Stimulated activated naive CD8-positive, alpha-beta T cell treated with anti-CD3 and anti-CD28 coated beads, Interleukin-15, amount 100 ng/mL, for 72 hours (primary cell): ENCODE results near the gene ZNF783.
"Not testable (repeated sequence)": the region's sequence is repeated elsewhere in the genome, so short reads cannot be mapped to it uniquely, and the experiment has no call there.

Experiments used
- ATAC-seq: fragments of 150-1000 bp; cut with Tn5 transposase; 2 replicates; pipeline ENCODE4 v1.10.0; 2021; ENCODE audit warnings: mild to moderate bottlenecking, moderate library complexity
- DNase-seq, 2 donors: peaks; one replicate each; pipeline ENCODE4 v3.0.0; 2021 to 2022
- H3K27ac Mint-ChIP-seq, 2 donors: one replicate each; pipeline ENCODE4 v1.8.0; 2022; ENCODE audit warnings: mild to moderate bottlenecking in 2 of 2, mixed read lengths in 2 of 2, moderate library complexity in 2 of 2
- H3K27me3 Mint-ChIP-seq: one replicate; pipeline ENCODE4 v1.8.0; 2022; ENCODE audit warnings: mixed read lengths
- H3K4me1 Mint-ChIP-seq: one replicate; pipeline ENCODE4 v1.8.0; 2022; ENCODE audit warnings: mild to moderate bottlenecking, mixed read lengths
- H3K4me3 Mint-ChIP-seq, 2 donors: one replicate each; pipeline ENCODE4 v1.8.0; 2022; ENCODE audit warnings: mild to moderate bottlenecking in 2 of 2, mixed read lengths in 2 of 2, moderate library complexity in 1 of 2
- H3K9me3 Mint-ChIP-seq, 2 donors: one replicate each; pipeline ENCODE4 v1.8.0; 2022; ENCODE audit warnings: mixed read lengths in 2 of 2

ZNF783 gene

DNA sequence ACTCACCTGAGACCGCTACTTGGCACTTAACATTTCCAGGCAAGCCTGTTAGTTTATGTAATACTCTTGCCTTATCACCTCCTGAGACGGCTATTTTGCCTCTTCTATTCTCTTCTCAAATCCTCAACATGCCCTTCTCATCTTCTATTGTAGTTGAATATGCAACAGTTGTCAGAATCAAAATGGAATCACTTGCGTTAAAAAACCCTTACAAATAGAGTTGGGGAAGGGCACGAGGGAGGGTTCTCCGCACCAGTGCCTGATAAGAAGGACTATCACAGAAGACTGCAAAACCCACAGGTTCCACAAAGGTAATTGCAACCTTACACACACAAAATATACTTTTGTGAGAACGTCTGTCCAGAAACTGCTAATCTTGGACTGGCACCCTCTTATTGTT lies 57.4 kb downstream of the ZNF783 start:
- Mint-ChIP-seq H3K4me1 (peaks cover 20% of the 10 kb centered on the region), H3K9me3 (peaks cover 4 to 7% of the 10 kb centered on the region in 2 donors), H3K27me3 (peaks cover 39% of the 10 kb centered on the region), H3K27ac (no peak overlapping the region), H3K4me3 (no peak overlapping the region)
- DNase-seq (no peak), ATAC-seq (no peak)

DNA sequence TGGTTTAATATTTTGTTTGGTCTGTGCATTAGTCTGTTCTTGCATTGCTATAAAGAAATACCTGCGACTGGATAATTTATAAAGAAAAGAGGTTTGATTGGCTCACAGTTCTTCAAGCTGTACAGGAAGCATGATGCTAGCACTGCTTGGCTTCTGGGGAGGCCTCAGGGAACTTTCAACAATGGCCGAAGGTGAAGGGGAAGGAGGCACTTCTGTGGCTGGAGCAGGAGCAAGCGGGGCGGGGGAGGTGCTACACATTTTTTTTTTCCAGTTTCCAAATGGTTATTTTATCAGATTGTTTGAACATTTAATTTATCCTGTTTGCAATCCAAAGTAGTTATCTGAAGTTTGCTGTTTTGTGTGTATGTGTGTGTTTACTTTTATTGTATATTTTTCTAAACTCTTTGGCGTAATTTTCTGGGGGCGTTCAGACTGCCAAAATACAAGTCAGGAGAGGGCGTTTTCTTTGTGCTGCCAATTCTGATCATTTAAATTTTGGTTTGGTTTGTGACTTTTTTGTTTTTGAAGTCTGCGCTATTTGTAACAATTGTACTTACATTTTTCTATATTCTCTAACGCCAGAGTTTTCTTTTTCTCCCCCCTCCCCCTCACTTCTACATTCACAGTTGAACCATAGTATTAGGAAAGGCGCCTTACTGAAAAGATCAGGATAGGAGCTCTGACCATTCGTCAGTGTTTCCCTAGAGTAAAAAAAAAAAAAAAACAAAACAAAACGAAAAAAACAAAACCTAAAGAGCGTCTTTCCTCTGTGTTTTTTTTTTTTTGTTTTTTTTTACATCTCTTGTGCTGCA lies 58.5 kb downstream of the ZNF783 start:
- Mint-ChIP-seq H3K4me1 (peaks cover 20% of the 10 kb centered on the region), H3K27me3 (peaks cover 39% of the 10 kb centered on the region), H3K4me3 (no peak overlapping the region), H3K9me3 (peaks cover 4 to 7% of the 10 kb centered on the region in 2 donors), H3K27ac (no peak overlapping the region)
- ATAC-seq (no peak), DNase-seq (no peak)

DNA sequence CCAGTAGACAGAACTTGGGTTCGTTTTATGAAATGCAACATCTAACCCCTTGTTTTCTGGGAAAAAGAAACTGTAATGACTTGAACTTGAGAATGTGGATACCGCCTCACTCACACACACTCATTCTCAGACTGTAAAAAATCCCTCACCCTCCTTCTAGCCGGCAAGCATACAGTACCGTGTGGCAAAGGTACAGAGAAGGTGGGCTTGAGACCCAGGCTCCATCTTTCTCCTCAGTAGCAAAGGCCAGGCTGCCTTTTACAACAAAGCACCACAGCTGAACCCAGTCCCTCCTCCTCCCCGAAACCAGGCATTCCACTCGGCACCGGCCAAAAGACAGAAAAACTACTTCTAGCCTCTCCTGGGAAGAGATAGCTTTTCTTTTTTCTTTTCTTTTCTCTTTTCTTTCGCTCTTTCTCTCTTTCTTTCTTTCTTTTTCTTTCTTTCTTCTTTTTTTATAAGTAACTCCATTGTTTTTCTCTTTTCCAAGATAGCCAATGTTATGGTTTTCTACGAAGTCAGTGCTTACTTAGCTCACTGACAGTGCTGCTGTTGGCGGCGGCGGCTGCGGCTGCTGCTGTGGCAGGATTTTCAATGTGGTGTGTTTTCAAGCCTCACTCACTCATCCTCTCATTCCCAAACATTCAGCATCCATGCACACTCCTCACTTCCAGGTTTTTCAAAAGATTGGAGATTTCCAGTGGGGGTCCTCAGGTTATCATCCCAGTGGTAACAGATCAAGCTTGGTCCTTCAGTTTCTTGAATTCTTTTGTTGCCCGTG lies 59.3 kb downstream of the ZNF783 start:
- not testable (repeated sequence) for H3K27ac Mint-ChIP-seq, H3K9me3 Mint-ChIP-seq, DNase-seq, H3K4me3 Mint-ChIP-seq, ATAC-seq
- Mint-ChIP-seq H3K4me1 (peaks cover 20% of the 10 kb centered on the region), H3K27me3 (peaks cover 39% of the 10 kb centered on the region)

DNA sequence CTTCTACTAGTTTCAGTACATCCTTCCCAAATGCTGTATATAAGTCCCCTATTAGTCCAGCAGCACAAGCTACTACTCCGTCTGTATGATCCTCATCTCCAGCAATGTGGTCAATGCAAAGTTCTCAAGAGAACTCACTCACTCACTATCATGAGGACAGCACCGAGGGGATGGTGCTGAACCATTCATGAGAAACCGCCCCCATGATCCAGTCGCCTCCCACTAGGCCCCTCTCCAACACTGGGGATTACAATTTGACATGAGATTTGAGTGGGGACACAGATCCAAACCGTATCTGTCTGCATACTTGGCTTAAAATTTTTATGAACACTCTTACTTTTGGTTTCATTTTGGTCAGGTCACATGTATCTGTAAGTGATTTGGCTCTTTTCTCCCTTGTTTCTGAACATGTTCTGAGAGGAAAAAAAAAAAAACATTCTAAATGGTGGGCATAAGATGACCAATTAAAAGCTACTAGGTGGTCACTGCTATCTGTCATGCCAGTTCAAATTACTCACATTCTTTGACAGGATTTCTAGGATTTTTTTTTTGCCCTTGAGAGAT lies 60.1 kb downstream of the ZNF783 start:
- H3K4me1 Mint-ChIP-seq, result peaks cover 20% of the 10 kb centered on the region
- H3K27me3 Mint-ChIP-seq, result peaks cover 39% of the 10 kb centered on the region
- H3K27ac Mint-ChIP-seq, result peak overlapping the region in 1 of 2 donors; percentile 38
- ATAC-seq, result peak; percentile 39
- peak overlapping the region; percentile 26 to 56 for H3K4me3 Mint-ChIP-seq
- peaks cover 4 to 7% of the 10 kb centered on the region in 2 donors for H3K9me3 Mint-ChIP-seq
- DNase-seq, result no peak

DNA sequence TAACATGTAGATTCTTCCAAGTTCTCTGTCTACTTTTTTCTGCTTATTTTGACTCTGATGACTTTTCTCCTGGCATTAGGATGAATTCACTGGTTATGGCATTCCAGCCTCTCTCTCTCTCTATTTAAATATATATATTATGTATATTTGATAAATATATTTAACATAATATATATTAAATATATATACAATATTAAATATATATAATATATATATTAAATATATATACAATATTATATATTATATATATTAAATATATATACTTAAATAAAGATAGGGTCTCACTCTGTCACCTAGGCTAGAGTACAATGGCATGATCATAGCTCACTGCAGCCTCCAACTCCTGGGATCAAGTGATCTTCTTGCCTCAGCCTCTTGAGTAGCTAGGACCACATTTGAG lies 60.7 kb downstream of the ZNF783 start:
- H3K4me3 Mint-ChIP-seq, result peak overlapping the region in 1 of 2 donors; percentile 11
- peaks cover 34% of the 10 kb centered on the region for H3K27me3 Mint-ChIP-seq
- H3K9me3 Mint-ChIP-seq, result peaks cover 4 to 5% of the 10 kb centered on the region in 2 donors
- peaks cover 20% of the 10 kb centered on the region for H3K4me1 Mint-ChIP-seq
- no peak for ATAC-seq
- no peak overlapping the region for H3K27ac Mint-ChIP-seq
- no peak for DNase-seq

DNA sequence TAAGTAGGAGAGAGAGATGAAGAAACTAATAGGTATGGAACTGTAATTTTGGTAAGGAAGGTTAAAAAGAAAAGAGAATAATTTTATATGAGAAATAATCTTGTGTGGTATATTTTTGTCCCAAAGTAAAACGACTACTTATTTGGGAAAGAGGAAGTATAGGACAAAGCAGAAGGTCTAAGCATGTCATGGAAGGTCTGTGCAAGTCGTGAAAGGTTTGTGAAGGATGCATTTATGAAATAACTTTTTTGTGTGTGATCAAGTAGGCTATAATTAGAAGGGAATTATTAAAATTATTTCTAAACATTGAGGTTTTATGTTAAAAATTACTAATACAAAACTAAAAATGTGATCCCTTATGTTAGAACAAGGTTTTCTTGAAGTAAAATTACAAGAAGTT lies 63.3 kb downstream of the ZNF783 start:
- peaks cover 23% of the 10 kb centered on the region for H3K27me3 Mint-ChIP-seq
- peaks cover 18% of the 10 kb centered on the region for H3K4me1 Mint-ChIP-seq
- DNase-seq (no peak), ATAC-seq (no peak)
- H3K27ac Mint-ChIP-seq, result no peak overlapping the region
- H3K4me3 Mint-ChIP-seq, result no peak overlapping the region
- no peaks in the 10 kb centered on the region for H3K9me3 Mint-ChIP-seq

DNA sequence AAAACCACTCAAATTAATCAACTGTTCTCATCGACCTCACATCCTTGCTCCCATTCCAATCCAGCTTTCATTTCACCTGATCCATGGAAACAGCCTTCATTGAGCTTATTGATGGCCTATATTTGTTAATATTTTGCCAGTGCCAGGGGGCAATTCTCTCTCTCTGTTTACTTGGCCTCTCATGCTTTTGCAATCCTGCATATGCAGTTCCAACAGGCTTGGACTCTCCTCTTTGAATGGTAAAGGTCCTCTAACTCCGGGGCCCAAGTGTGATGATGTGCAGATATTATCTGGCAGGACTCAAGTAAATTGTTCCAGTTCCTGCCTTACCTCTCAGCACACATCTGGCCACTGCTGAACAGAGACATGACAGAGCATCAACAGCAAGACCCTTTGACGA lies 67.3 kb downstream of the ZNF783 start:
- H3K4me1 Mint-ChIP-seq, result no peaks in the 10 kb centered on the region
- peaks cover 9% of the 10 kb centered on the region for H3K27me3 Mint-ChIP-seq
- H3K9me3 Mint-ChIP-seq, result peaks cover 0 to 7% of the 10 kb centered on the region in 2 donors
- DNase-seq, result no peak
- no peak overlapping the region for H3K27ac Mint-ChIP-seq
- no peak for ATAC-seq
- H3K4me3 Mint-ChIP-seq, result no peak overlapping the region

DNA sequence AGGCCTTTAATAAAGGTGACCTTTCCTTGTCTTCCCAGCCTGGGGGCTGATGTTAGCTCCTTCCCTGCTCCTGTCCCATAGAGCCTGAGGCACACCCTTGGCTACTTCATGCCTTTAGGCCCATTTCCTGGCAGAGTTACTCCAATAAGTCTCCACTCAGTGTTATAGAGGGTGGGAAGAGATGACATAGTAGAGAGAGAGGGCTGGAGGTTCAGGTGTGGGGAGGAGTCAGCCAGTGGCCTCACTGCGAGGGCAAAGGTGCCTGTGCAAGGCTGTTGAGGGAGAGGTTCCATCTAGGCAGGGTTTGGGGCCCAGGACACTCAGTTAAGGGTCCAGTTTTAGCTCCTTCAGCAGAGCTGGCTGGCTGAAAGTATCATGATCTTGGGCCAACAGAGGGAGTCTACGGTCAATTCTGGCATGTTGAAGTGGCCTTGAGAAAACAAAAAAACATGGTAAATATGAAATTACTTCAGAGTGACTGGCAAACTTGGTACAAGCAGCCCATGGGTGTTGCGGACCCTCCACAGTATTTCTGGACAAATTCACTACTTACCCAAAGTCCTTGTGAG lies 67.9 kb downstream of the ZNF783 start:
- no peak for ATAC-seq
- Mint-ChIP-seq H3K27me3 (peaks cover 9% of the 10 kb centered on the region), H3K4me3 (no peak overlapping the region), H3K27ac (no peak overlapping the region), H3K4me1 (no peaks in the 10 kb centered on the region), H3K9me3 (peaks cover 0 to 7% of the 10 kb centered on the region in 2 donors)
- no peak for DNase-seq

DNA sequence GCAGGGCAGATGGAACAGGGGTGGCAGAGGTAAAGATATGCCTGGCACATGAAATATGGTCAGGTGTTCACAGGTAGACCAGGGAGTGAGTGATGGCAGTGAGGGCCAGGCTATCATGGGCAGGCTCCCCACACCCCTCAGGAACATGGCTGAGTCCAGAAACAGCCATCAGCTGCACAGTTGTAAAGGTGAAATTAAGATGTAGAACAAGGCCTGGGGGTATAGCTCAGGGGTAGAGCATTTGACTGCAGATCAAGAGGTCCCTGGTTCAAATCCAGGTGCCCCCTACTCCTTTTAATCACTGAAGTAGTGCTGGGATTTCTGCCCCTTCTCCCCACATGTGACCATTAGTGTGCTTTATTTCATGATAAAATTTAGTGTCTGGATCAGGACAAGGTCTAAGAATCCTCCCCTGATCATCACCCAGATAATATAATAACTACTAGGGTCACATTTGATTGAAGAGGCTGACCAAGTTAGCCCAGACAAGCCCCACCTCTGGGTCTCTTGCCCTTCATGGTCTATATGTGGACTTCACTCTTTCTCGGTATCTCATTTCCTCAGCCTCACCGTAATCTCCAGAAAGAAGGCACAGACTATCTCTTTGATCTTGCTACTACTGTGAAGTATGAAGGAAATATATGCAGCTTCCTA lies 69.0 kb downstream of the ZNF783 start:
- peaks cover 9% of the 10 kb centered on the region for H3K27me3 Mint-ChIP-seq
- peak overlapping the region in 1 of 2 donors; percentile 36 for H3K27ac Mint-ChIP-seq
- H3K4me1 Mint-ChIP-seq, result no peaks in the 10 kb centered on the region
- no peak overlapping the region for H3K4me3 Mint-ChIP-seq
- DNase-seq (peak; percentile 15 to 37), ATAC-seq (peak; percentile 48)
- peaks cover 3 to 7% of the 10 kb centered on the region in 2 donors for H3K9me3 Mint-ChIP-seq

DNA sequence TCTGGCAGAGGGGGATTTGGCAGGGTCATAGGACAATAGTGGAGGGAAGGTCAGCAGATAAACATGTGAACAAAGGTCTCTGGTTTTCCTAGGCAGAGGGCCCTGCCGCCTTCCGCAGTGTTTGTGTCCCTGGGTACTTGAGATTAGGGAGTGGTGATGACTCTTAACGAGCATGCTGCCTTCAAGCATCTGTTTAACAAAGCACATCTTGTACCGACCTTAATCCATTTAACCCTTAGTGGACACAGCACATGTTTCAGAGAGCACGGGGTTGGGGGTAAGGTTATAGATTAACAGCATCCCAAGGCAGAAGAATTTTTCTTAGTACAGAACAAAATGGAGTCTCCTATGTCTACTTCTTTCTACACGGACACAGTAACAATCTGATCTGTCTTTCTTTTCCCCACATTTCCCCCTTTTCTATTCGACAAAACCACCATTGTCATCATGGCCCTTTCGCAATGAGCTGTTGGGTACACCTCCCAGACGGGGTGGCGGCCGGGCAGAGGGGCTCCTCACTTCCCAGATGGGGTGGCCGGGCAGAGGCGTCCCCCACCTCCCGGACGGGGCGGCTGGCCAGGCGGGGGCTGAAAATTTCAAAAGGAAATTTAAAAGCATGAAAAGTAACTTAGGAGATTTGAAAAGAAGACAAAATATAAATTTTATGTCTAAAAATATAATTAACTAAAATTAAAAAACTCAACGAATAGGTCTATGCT lies 70.8 kb downstream of the ZNF783 start:
- H3K4me1 Mint-ChIP-seq, H3K9me3 Mint-ChIP-seq, DNase-seq, ATAC-seq, H3K4me3 Mint-ChIP-seq, H3K27me3 Mint-ChIP-seq, H3K27ac Mint-ChIP-seq: not testable (repeated sequence)

DNA sequence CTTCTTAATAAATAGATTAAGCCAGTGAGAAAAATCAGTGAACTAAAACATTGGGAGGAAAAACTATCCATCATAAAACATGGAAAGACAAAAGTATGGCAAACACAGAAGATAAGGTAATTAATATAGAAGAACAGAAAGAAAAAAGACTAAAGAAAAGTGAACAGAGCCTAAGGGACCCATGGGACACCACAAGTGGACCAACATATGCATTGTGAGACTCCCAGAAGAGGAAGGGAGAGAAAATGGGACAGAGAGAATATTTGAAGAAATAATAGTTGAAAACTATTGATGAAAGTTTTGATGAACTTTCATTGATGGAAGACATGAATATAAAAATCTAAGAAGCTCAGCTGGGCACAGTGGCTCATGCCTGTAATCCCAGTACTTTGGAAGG lies 71.3 kb downstream of the ZNF783 start:
- Mint-ChIP-seq H3K27me3 (peaks cover 9% of the 10 kb centered on the region), H3K4me3 (no peak overlapping the region), H3K4me1 (no peaks in the 10 kb centered on the region), H3K27ac (no peak overlapping the region), H3K9me3 (peaks cover 7% of the 10 kb centered on the region in 2 donors)
- ATAC-seq (no peak), DNase-seq (no peak)

DNA sequence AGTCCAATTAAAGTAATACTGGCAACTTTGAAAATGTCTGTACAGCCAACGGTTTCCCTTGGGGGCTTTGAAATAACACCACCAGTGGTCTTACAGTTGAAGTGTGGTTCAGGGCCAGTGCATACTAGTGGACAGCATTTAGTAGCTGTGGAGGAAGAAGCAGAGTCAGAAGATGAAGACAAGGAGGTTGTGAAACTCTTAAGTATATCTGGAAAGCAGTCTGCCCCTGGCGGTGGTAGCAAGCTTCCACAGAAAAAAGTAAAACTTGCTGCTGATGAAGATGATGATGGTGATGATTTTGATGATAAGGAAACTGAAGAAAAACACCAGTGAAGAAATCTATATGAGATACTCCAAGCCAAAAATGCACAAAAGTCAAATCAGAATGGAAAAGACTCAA lies 72.2 kb downstream of the ZNF783 start:
- Mint-ChIP-seq H3K4me1 (no peaks in the 10 kb centered on the region), H3K27ac (no peak overlapping the region), H3K27me3 (peaks cover 9% of the 10 kb centered on the region), H3K4me3 (no peak overlapping the region), H3K9me3 (peaks cover 7% of the 10 kb centered on the region in 2 donors)
- ATAC-seq (no peak), DNase-seq (no peak)
